Dendritic cell treated with granulocyte-macrophage colony-stimulating factor and Interleukin-4, amounts not matched to agents 40 ng/mL and 50 ng/mL, for 4 days (primary cell): ENCODE measurements around the gene HPS4.
"Not testable (repeated sequence)": the region's sequence is repeated elsewhere in the genome, so short reads cannot be mapped to it uniquely, and the experiment has no call there.

Source experiments
- H3K27ac Mint-ChIP-seq: one replicate; pipeline ENCODE4 v1.8.0; 2022; ENCODE audit warnings: mild to moderate bottlenecking, mixed read lengths
- H3K27me3 Mint-ChIP-seq: one replicate; pipeline ENCODE4 v1.8.0; 2022; ENCODE audit warnings: mild to moderate bottlenecking, mixed read lengths
- H3K36me3 Mint-ChIP-seq: one replicate; pipeline ENCODE4 v1.8.0; 2022; ENCODE audit warnings: low read depth, mixed read lengths
- H3K4me1 Mint-ChIP-seq: one replicate; pipeline ENCODE4 v1.8.0; 2022; ENCODE audit warnings: low read depth, mixed read lengths
- H3K4me3 Mint-ChIP-seq: one replicate; pipeline ENCODE4 v1.8.0; 2022; ENCODE audit warnings: mild to moderate bottlenecking, moderate library complexity, mixed read lengths
- H3K9me3 Mint-ChIP-seq: one replicate; pipeline ENCODE4 v1.8.0; 2022; ENCODE audit warnings: mixed read lengths
- intact Hi-C: fragments of 100-400 bp; cut with micrococcal nuclease; formaldehyde crosslinking; loops from one replicate; pipeline ENCODE4 v1.15.0; 2022

Gene HPS4

GRCh38 chr22:26416256-26416655 is 67.3 kb downstream of the HPS4 start:
- H3K36me3 Mint-ChIP-seq, result no peaks in the 10 kb centered on the region
- H3K27ac Mint-ChIP-seq, result no peak overlapping the region
- intact Hi-C loops, result no loop called here
- no peaks in the 10 kb centered on the region for H3K9me3 Mint-ChIP-seq
- H3K4me1 Mint-ChIP-seq, result no peaks in the 10 kb centered on the region
- no peak overlapping the region for H3K4me3 Mint-ChIP-seq
- H3K27me3 Mint-ChIP-seq, result peaks cover 19% of the 10 kb centered on the region

GRCh38 chr22:26414347-26414746 is 69.2 kb downstream of the HPS4 start:
- H3K27me3 Mint-ChIP-seq, result peaks cover 17% of the 10 kb centered on the region
- peaks cover 8% of the 10 kb centered on the region for H3K4me1 Mint-ChIP-seq
- no peak overlapping the region for H3K4me3 Mint-ChIP-seq
- intact Hi-C loops, result no loop called here
- H3K27ac Mint-ChIP-seq, result no peak overlapping the region
- H3K9me3 Mint-ChIP-seq, result no peaks in the 10 kb centered on the region
- H3K36me3 Mint-ChIP-seq, result no peaks in the 10 kb centered on the region

- Mint-ChIP-seq H3K36me3 (no peaks in the 10 kb centered on the region), H3K27me3 (peaks cover 8% of the 10 kb centered on the region), H3K4me3 (no peak overlapping the region), H3K9me3 (no peaks in the 10 kb centered on the region), H3K27ac (no peak overlapping the region), H3K4me1 (peaks cover 26% of the 10 kb centered on the region)
- intact Hi-C loops, result no loop called here
Measured at GRCh38 chr22:26410386-26410785, 73.2 kb downstream of the HPS4 start.

GRCh38 chr22:26409719-26410335 is 73.8 kb downstream of the HPS4 start:
- peaks cover 8% of the 10 kb centered on the region for H3K27me3 Mint-ChIP-seq
- H3K9me3 Mint-ChIP-seq, result no peaks in the 10 kb centered on the region
- no peaks in the 10 kb centered on the region for H3K36me3 Mint-ChIP-seq
- H3K27ac Mint-ChIP-seq, result no peak overlapping the region
- intact Hi-C loops, result no loop called here
- peaks cover 32% of the 10 kb centered on the region for H3K4me1 Mint-ChIP-seq
- no peak overlapping the region for H3K4me3 Mint-ChIP-seq

GRCh38 chr22:26408562-26409220 is 74.9 kb downstream of the HPS4 start:
- H3K36me3 Mint-ChIP-seq, intact Hi-C loops, H3K9me3 Mint-ChIP-seq, H3K27ac Mint-ChIP-seq, H3K27me3 Mint-ChIP-seq, H3K4me3 Mint-ChIP-seq: not testable (repeated sequence)
- H3K4me1 Mint-ChIP-seq, result peaks cover 43% of the 10 kb centered on the region

GRCh38 chr22:26406118-26406517 is 77.5 kb downstream of the HPS4 start:
- intact Hi-C loops, result no loop called here
- H3K9me3 Mint-ChIP-seq, result no peaks in the 10 kb centered on the region
- no peak overlapping the region for H3K27ac Mint-ChIP-seq
- no peaks in the 10 kb centered on the region for H3K36me3 Mint-ChIP-seq
- H3K4me1 Mint-ChIP-seq, result peaks cover 61% of the 10 kb centered on the region
- no peak overlapping the region for H3K4me3 Mint-ChIP-seq
- peaks cover 7% of the 10 kb centered on the region for H3K27me3 Mint-ChIP-seq

GRCh38 chr22:26404851-26405421 is 78.6 kb downstream of the HPS4 start:
- H3K9me3 Mint-ChIP-seq, result no peaks in the 10 kb centered on the region
- intact Hi-C loops, result loop anchor here (2.0 kb wide), 1 partner anchor 24 kb away; the partner anchor contains the start of gene ASPHD2
- peaks cover 7% of the 10 kb centered on the region for H3K27me3 Mint-ChIP-seq
- H3K36me3 Mint-ChIP-seq, result no peaks in the 10 kb centered on the region
- peak overlapping the region; percentile 54 for H3K4me3 Mint-ChIP-seq
- peak overlapping the region; percentile 67 for H3K27ac Mint-ChIP-seq
- H3K4me1 Mint-ChIP-seq, result peaks cover 58% of the 10 kb centered on the region

- Mint-ChIP-seq H3K36me3 (no peaks in the 10 kb centered on the region), H3K9me3 (no peaks in the 10 kb centered on the region), H3K4me3 (no peak overlapping the region), H3K27me3 (peaks cover 4% of the 10 kb centered on the region), H3K4me1 (peaks cover 43% of the 10 kb centered on the region), H3K27ac (peak overlapping the region; percentile 65)
- intact Hi-C loops, result no loop called here
Measured at GRCh38 chr22:26401726-26402125, 81.9 kb downstream of the HPS4 start.
